ENCODE results near the gene OSMR. TPM values are rescaled to one million over a fixed set of nuclear protein-coding genes. Genes with fewer than 3 reads are reported as not detected.

Gene OSMR
- total RNA-seq, 1 donor from 2014 or later, result 0.04 TPM

GRCh38 chr5:38892363-38892762 lies 46.6 kb downstream of the OSMR start:
- POLR2A ChIA-PET, result no interaction called here
- H3K9me3 Mint-ChIP-seq, result peaks cover 23% of the 10 kb centered on the region
- H3K27me3 Mint-ChIP-seq, result peaks cover 7% of the 10 kb centered on the region
- ATAC-seq (ENCODE audit: low read depth), result no peak
- CTCF ChIA-PET, result no interaction called here
- no peak overlapping the region for H3K27ac Mint-ChIP-seq
- H3K4me3 Mint-ChIP-seq, result no peak overlapping the region
- intact Hi-C loops (cut with micrococcal nuclease), result no loop called here
- no peak for TF ChIP-seq CTCF (IDR thresholded peaks at IDR 0.05)
- H3K36me3 Mint-ChIP-seq (ENCODE audit: low read depth), result no peaks in the 10 kb centered on the region
- H3K4me1 Mint-ChIP-seq, result no peaks in the 10 kb centered on the region
- no peak for DNase-seq

GRCh38 chr5:38896760-38897159 lies 50.9 kb downstream of the OSMR start:
- DNase-seq, result no peak
- ChIA-PET CTCF (no interaction called here), POLR2A (no interaction called here)
- H3K4me1 Mint-ChIP-seq, result no peaks in the 10 kb centered on the region
- no peaks in the 10 kb centered on the region for H3K36me3 Mint-ChIP-seq (ENCODE audit: low read depth)
- peaks cover 23% of the 10 kb centered on the region for H3K9me3 Mint-ChIP-seq
- no peak for TF ChIP-seq CTCF (IDR thresholded peaks at IDR 0.05)
- intact Hi-C loops (cut with micrococcal nuclease), result no loop called here
- H3K27ac Mint-ChIP-seq, result no peak overlapping the region
- H3K4me3 Mint-ChIP-seq, result no peak overlapping the region
- ATAC-seq (ENCODE audit: low read depth), result no peak
- peaks cover 5% of the 10 kb centered on the region for H3K27me3 Mint-ChIP-seq

GRCh38 chr5:38899936-38900335 lies 54.1 kb downstream of the OSMR start:
- no peaks in the 10 kb centered on the region for H3K36me3 Mint-ChIP-seq (ENCODE audit: low read depth)
- H3K4me3 Mint-ChIP-seq, result no peak overlapping the region
- intact Hi-C loops (cut with micrococcal nuclease), result no loop called here
- DNase-seq (no peak), ATAC-seq (ENCODE audit: low read depth) (no peak)
- no peak for TF ChIP-seq CTCF (IDR thresholded peaks at IDR 0.05)
- CTCF ChIA-PET, result no interaction called here
- H3K9me3 Mint-ChIP-seq, result peaks cover 10% of the 10 kb centered on the region
- H3K27ac Mint-ChIP-seq, result no peak overlapping the region
- POLR2A ChIA-PET, result no interaction called here
- H3K4me1 Mint-ChIP-seq, result no peaks in the 10 kb centered on the region
- peaks cover 4% of the 10 kb centered on the region for H3K27me3 Mint-ChIP-seq

- Mint-ChIP-seq H3K4me1 (no peaks in the 10 kb centered on the region), H3K4me3 (no peak overlapping the region), H3K9me3 (peaks cover 13% of the 10 kb centered on the region), H3K27ac (no peak overlapping the region), H3K36me3 (ENCODE audit: low read depth) (no peaks in the 10 kb centered on the region), H3K27me3 (peaks cover 11% of the 10 kb centered on the region)
- DNase-seq (no peak), ATAC-seq (ENCODE audit: low read depth) (no peak)
- ChIA-PET CTCF (no interaction called here), POLR2A (no interaction called here)
- no peak for TF ChIP-seq CTCF (IDR thresholded peaks at IDR 0.05)
- intact Hi-C loops (cut with micrococcal nuclease), result no loop called here
Observed at GRCh38 chr5:38905516-38905915, 59.7 kb downstream of the OSMR start.

- H3K4me1 Mint-ChIP-seq, result no peaks in the 10 kb centered on the region
- no peak for TF ChIP-seq CTCF (IDR thresholded peaks at IDR 0.05)
- CTCF ChIA-PET, result no interaction called here
Observed at GRCh38 chr5:38906503-38906902, 60.7 kb downstream of the OSMR start.

More at GRCh38 chr5:38906503-38906902, 60.7 kb downstream of the OSMR start:
- no peak for ATAC-seq (ENCODE audit: low read depth)
- POLR2A ChIA-PET, result no interaction called here
- Mint-ChIP-seq H3K27me3 (peaks cover 17% of the 10 kb centered on the region), H3K27ac (no peak overlapping the region), H3K36me3 (ENCODE audit: low read depth) (no peaks in the 10 kb centered on the region), H3K9me3 (peaks cover 13% of the 10 kb centered on the region), H3K4me3 (no peak overlapping the region)
- intact Hi-C loops (cut with micrococcal nuclease), result no loop called here
- no peak for DNase-seq

Data from activated B cell treated with CpG ODN at 0.5 μM for 24 hours (primary cell).